Iris pigment epithelial cell (primary cell): ENCODE data around the gene PLEKHA6.
"Not testable (repeated sequence)": the region's sequence is repeated elsewhere in the genome, so short reads cannot be mapped to it uniquely, and the experiment has no call there.

ENCODE experiments used
- DNase-seq: peaks from one replicate; pipeline ENCODE4 v3.0.0-alpha.2; 2011; ENCODE audit warnings: low read depth

PLEKHA6 gene

GRCh38 chr1:204260601-204261197 lies 99.0 kb downstream of the PLEKHA6 start:
- no peak for DNase-seq

GRCh38 chr1:204259782-204260181 lies 99.9 kb downstream of the PLEKHA6 start:
- DNase-seq, result no peak

GRCh38 chr1:204259196-204259595 lies 100.5 kb downstream of the PLEKHA6 start:
- no peak for DNase-seq

DNA sequence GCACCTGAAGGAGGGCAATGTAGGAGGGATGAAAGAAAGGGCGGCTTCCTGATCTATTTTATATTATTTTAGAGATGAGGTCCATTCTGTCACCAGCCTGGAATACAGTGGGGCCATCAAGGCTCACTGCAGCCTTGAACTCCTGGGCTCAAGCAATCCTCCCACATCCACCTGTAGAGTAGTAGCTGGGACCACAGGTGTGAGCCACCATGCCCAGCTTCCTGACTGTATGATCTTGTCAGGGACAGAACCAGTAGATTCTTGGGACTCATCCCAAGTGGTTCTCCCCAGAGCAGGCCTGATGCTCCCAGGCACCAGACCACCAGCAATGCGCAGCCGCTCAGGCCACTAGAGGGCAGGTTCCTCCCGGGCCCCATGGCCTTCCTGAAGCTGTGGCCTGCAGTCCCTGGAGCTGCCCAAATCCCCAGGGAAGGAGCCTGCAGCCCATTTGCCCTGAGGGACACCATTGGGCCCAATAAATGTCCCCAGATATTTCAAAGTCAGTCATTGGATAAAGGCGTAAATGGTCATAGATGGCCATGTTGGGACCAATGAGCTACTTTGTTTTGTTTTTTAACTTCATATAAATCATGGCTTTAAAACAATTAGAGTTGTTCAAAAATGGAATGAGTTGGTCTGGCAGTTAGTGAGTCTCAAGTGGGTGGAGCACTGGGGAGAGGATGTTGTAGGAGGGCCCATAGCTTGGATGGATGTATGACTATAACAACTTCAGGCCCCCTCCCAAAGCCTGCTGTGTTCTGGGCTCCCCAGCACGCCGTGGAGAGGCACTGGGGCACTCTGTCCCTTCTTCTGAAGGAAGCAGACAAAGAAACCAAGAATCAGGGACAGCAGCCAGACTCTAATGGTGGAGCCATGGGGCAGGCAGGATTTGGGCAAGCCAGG lies 101.3 kb downstream of the PLEKHA6 start:
- DNase-seq, result peak; percentile 53

DNA sequence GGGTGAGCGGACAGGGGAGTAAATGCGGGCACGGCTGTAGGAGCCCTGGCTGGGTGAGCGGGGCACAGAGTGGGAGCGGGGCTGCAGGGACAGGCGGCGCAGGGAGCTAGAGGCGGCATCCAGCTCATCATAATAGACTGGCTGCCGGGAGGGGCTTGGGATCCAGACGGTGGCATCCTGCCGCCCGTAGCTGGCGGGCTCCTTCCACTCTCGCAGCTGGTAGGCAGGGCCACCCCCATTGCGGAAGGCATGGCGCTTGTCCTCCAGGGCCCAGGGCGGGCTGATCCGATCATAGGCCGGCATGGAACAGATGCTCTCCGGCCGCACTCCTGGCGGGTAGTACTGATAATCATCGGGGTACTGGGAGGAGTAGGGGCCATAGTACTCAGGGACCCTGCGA lies 102.3 kb downstream of the PLEKHA6 start:
- DNase-seq, result no peak

GRCh38 chr1:204256531-204256930 lies 103.2 kb downstream of the PLEKHA6 start:
- no peak for DNase-seq

DNA sequence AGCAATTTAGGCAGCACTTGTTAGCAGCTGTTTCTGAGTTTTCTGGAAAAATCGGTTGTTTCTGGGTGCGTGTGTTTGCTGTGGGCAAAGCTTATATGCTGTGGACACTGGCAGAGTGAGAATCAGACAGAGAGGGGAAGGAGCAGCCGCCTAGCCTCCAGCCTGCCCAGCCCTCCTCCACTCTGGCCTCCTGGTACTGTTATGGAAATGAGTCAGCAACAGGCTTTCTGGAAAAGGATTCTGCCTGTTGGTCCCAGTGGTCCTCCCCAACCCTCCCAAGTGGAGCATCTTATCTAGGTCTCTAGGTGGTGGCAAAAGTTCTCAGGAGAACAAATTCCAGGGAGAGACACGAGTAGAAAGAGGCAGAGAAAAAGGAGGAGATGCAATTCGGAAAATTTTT lies 103.8 kb downstream of the PLEKHA6 start:
- peak; percentile 50 for DNase-seq

DNA sequence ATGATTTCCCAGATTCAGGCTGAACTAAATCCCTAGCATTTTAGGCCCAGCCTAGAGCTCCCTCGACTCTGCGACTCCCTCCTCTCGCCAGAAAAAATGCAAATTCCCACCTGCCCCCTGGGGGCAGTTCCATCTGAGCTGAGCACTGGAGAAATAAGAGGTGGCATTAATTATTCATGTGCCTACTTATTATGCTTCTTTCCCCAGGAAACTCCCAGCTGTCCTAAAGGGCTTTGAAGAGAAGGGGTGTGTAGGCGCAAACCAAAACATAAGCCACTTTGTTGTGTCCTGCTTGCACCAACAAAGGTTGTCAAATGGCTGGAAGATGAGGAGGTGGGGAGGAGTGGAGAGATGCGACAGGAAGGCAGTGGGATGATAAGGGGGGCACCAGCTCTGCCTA lies 104.5 kb downstream of the PLEKHA6 start:
- no peak for DNase-seq

DNA sequence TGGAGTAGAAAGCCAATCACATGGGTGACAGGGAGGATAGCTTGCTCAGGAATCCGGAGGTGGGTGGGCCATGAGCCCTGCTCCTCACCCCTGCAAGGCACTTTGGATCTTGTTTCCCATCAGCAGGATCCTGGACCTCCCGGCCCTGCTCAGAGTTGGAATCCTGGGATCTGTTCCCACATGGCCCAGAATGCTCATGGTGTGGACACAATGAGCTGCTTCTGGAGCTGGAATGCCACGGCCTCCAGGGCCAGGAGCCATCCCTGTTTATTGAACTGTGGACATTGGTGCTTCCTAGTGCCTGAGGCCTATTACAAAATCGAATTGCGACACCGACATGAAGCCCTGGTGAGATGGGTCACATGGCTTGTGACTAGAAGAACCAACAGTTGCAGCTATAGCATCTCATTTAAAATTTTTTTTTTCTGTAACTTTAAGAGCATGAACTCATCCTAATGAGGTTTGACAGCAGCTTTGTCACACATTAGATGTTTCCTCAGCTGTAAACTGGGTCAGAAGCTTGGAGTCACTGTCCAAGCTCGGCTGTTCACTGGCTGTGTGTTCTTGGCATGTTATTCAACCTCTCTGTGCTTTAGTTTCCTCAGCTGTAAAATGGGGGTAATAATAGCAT lies 105.6 kb downstream of the PLEKHA6 start:
- DNase-seq, result peak; percentile 78

DNA sequence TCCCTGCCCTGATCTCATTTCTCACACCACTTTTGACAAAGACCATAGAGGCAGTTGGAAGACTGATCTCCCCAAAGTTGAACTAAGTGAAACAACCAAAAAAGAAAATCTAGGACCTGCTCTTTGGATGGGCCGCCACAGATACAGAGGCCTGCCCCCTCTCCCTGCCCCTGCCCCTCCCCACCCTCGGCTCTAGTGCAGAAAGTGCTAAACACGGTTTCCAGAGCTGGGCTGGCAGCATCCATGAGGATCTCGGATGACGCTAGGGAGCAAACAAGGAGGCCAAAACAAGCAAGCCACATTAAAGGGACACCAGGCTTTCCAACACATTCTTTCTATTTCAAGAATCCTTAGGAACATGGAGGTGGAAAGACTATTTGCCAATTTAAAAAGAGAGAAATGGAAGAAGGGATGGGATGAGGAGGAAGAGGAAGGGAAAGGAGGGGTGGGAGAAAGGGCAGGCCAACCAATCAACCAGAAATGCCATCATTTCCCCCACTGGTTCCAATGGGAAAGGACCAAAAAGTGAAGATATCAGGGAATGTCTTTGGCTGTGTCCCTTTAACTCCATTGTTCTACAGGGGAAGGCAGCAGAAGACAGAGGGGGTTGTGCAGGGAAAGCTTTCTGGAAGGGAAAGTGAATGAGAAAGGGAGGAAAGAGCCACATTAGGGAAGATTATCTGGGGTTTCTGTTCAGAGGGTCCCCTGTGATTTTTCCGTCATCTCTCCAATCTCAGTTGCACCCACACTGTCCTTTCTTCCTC lies 107.6 kb downstream of the PLEKHA6 start:
- no peak for DNase-seq

DNA sequence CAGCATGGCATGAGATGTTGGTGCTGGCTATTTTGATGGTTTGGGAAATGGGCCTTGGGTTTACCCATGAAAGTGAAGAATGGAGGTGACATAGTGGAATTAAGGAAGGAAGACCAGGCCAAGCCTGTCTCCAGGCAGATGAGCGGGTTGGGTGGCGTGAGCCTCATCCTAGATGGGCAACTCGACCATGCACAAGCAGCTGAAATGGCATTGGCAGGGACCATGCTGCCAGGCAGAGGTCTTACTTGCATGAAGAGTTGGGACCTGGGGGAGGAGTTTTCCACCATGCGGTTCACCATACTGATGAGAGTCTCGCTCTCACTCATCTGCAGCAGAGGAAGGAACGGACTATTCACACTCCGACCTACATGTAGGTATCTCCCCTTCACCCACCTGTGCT lies 108.4 kb downstream of the PLEKHA6 start:
- no peak for DNase-seq

- peak; percentile 39 for DNase-seq
Measured at GRCh38 chr1:204250428-204251030, 109.2 kb downstream of the PLEKHA6 start.

GRCh38 chr1:204249736-204250427 lies 109.8 kb downstream of the PLEKHA6 start:
- DNase-seq, result no peak

DNA sequence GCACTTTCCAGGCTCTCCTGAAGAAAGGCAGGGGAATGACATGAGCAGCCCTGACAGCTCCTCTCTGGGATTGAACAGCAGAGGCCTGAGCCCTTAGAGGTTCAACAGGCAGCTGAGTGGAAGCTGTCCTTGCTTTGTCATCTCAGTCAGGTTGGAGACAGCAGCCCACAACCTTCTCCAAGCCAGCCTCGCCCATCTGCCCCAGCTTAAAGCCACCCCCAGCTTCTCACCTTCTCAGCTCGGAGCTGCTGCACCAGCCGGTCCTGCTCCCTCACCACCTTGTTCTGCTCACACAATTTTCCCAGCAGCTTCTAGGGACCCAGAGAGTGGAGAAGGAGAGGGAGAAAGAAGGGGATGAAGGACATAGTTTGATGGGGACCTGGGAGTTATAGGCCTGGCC lies 110.8 kb downstream of the PLEKHA6 start:
- DNase-seq, result no peak

- DNase-seq, result no peak
Measured at GRCh38 chr1:204246876-204247275, 112.9 kb downstream of the PLEKHA6 start.

DNA sequence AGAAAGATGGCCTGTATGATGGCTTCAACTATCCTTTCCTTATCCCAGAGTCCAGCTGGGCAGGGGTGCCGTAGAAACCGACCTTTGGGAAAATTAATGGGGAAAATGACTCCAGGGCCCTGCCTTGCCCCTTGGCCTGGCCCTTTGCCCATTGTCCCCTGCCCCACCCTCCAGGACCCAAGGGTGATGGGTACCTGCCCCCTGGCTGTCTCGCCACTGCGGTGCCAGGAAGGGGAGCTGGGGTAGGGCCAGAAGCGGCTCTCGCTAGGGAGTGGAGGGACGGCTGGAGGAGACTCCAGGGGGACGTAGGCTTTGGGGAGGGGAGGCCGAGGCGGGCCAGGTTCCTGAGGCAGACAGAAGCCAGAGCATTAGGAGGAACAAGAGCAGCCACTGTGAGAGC lies 116.8 kb downstream of the PLEKHA6 start:
- DNase-seq, result no peak

GRCh38 chr1:204241914-204242313 lies 117.8 kb downstream of the PLEKHA6 start:
- no peak for DNase-seq

GRCh38 chr1:204241050-204241449 lies 118.7 kb downstream of the PLEKHA6 start:
- no peak for DNase-seq

- DNase-seq, result no peak
Measured at GRCh38 chr1:204240233-204240632, 119.5 kb downstream of the PLEKHA6 start.

GRCh38 chr1:204239401-204239800 lies 120.3 kb downstream of the PLEKHA6 start:
- not testable (repeated sequence) for DNase-seq

GRCh38 chr1:204238520-204238919 lies 121.2 kb downstream of the PLEKHA6 start:
- not testable (repeated sequence) for DNase-seq
